Measurements from ENCODE around the gene NR4A1.

GRCh38 chr12:52023976-52024688 lies 27.1 kb upstream of the NR4A1 start:
- TF ChIP-seq CTCF (IDR thresholded peaks at IDR 0.05; ENCODE audit: insufficient read depth, low read depth, low read length) = no peak
- TF ChIP-seq EZH2 (IDR thresholded peaks at IDR 0.05; ENCODE audit: insufficient read depth, low read length) = no peak

All from astrocyte (in vitro differentiated cells and primary cell).